ENCODE data around the gene OTOP3.
"Not testable (repeated sequence)": the region's sequence is repeated elsewhere in the genome, so short reads cannot be mapped to it uniquely, and the experiment has no call there.

Gene OTOP3

DNA sequence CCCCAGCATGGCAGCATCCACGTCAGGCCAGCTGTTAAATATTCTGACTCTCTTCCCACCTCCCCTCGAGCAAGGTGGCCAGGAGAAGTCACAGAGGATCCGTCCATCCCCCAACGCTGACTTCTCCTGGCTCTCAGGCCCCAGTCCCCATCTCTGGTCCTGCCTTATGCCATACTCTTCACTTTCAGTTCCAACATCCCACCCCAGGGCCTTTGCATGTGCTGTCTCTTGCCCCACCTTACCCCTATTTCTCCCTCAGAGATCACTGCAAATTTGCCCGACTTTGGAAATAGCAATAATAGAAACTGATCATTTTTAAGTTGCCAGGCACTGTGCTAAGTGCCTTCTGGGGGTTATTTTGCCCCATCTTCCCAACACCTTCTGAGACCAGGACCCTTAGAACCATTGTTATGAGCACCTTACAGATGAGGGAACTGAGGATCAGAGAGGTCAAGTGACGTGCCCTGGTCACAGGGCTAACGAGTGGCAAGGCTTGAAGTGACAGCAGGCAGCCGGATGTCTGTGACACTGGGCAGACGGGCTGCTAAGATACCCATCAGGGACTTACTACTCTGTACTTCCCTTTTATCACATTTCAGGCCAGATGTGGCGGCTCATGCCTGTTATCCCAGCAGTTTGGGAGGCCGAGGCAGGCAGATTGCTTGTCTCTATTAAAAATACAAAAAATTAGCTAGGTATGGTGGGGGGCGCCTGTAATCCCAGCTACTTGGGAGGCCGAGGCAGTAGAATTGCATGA is 19.1 kb downstream of the OTOP3 start:
- no peak overlapping the region for H3K4me3 ChIP-seq (ENCODE audit: low read length)
- no peak for TF ChIP-seq ZNF274 (IDR thresholded peaks at IDR 0.05; ENCODE audit: low read depth, low read length)

DNA sequence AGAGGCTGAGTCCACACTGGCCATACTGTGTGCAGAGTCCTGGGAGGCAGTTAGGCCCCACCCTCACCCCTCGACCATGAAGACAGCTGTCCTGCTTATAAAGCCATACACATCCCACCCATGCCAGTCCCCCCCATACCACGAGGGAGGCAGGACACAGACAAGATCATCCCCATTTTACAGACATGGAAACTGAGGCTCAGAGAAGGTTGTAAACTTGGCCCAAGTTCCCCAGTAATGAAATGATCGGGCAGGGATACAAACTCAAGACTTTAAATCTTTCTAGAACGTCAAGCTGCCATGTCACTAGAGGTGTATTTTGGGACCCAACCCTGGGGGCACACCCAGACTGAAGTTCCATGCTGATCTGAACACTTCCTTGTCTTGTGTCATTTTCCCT is 20.4 kb downstream of the OTOP3 start:
- no peak for TF ChIP-seq ZNF274 (IDR thresholded peaks at IDR 0.05; ENCODE audit: low read depth, low read length)
- no peak overlapping the region for H3K4me3 ChIP-seq (ENCODE audit: low read length)

DNA sequence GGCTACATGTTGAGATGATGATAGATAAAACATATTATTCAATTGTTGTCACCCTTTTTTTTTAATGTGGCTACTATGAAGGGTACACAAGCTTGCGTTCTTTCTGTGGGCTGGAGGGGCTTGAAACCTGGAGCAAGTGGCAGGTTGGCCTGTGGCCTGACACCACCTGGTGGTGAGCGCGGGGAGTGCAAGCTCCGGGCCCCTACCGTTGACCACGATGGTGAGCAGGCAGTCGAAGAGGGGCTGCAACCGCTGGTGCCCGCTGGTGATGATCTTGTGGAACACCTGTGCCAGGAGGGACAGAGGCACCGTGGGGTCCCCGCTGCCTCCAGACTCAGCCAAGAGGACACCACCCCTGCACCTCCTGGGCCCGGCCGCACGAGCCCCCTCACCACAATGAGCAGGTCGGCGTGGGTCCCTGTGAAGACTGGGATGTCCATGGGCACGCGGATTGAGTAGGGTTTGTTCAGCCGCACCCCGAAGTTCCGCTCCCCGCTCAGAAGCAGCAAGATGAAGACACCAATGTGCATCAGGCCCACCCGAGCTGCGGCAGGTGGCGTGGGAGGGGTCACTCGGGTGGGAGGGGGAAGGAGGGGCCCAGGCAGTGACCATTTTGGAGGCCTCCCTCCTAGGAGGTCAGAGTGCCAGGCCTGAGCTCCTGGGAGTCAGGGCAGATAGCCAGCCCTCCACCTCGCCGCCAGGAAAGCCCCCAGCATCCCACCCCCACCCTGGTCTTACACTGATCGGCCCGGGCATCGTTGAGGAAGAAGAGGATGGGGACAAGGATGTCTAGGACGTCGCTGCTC is 22.4 kb downstream of the OTOP3 start:
- H3K4me3 ChIP-seq (ENCODE audit: low read length) = no peak overlapping the region
- TF ChIP-seq ZNF274 (IDR thresholded peaks at IDR 0.05; ENCODE audit: low read depth, low read length) = no peak

DNA sequence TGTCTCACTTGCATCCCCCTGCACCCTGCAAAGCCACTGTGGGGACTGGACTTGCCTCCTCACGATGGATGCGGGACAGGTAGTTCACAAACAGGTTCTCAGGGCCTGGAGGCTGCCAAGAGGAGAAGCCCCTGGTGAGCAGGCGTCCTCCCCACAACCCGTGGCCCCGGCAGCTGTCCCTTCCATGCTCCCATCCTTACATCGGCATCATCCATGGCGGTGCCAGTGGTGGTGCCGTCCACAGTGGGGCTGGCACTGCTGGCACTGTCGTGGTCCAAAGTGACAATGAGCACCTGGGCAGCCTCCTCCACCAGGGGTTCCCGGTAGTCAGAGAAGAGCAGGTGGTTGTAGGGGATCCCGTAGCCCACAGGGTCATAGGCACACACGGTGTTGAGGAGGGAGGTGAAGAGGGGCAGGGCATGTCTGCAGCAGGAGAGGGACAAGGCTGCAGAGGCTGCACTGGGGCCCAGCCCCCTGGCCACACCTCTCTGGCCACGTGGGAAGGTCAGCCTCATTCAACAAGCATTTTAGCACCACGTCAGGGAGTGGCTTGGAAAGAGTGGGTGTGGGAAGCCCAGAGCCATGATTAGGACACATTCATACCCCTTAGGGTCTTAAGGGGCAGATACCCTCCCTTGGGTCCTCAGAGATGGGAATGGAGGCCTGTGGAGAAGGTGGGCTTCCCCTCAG is 24.3 kb downstream of the OTOP3 start:
- H3K4me3 ChIP-seq (ENCODE audit: low read length) = no peak overlapping the region
- no peak for TF ChIP-seq ZNF274 (IDR thresholded peaks at IDR 0.05; ENCODE audit: low read depth, low read length)

DNA sequence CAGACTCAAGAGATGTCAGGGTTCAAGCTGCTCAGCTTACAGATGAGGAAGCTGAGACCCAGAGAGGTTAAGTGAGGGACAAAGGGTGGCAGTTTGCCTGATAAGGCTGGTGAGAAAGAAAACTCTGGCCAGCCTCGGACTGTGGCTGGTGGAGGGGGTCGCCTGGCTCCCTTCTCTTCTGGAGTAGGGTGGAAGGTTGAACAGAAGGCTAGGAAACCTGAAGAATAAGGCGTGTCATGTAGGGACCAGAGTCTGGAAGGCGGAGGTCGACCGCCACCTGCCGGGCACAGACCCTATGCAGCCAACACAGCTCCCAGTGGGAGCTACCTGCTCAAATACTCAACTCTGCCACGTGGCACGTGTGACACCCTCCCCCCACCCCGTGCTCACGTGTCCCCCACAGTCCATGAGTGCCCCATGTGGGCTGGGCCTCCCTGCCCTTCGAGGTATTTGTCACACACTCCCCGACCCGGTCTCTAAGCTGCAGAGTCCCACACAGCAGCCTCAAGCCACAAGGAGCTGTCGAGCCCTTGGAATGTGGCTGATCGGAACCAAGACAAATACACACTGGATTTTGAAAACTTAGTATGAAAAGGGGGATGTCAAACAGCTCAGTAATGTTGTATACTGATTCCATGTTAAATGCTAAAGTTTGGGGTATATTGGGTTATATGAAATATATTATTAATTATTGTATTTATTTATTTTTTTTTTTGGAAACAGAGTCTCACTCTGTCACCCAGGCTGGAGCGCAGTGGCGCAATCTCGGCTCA is 25.1 kb downstream of the OTOP3 start:
- TF ChIP-seq ZNF274 (IDR thresholded peaks at IDR 0.05; ENCODE audit: low read depth, low read length) = no peak
- no peak overlapping the region for H3K4me3 ChIP-seq (ENCODE audit: low read length)

DNA sequence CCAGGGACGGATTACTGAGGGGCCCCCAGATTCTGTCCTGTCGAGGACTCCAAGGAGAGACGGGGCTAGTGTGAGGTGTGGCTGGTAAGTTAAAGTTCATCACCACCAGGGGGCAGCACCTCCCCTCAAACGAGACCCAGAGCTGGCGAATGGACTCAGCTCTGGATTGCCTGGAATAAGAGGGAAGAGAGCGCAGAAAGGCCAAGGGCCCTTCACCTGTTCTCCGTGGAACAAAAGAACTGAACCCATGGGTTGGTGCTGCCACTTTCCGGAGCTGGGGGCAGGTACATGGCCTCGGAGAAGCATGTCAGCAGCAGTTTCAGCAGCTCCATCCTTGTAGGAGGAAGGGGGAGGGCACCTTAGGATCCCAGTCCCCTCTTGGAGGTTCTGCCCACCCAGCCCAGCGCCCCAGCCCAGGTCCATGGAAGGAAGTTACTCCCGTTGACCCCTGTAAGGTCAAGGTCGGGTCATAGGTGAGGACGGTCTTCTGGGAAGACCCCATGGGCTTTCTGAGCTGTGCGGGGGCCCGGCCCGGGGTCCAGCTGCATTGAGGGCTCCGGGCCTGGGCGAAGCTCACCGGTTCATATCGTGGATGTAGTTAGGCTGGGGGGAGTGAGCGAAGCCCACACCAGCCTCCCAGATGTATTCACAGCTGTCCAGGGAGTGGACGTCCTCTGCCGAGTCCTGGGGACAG is 26.1 kb downstream of the OTOP3 start:
- H3K4me3 ChIP-seq (ENCODE audit: low read length) = no peak overlapping the region

DNA sequence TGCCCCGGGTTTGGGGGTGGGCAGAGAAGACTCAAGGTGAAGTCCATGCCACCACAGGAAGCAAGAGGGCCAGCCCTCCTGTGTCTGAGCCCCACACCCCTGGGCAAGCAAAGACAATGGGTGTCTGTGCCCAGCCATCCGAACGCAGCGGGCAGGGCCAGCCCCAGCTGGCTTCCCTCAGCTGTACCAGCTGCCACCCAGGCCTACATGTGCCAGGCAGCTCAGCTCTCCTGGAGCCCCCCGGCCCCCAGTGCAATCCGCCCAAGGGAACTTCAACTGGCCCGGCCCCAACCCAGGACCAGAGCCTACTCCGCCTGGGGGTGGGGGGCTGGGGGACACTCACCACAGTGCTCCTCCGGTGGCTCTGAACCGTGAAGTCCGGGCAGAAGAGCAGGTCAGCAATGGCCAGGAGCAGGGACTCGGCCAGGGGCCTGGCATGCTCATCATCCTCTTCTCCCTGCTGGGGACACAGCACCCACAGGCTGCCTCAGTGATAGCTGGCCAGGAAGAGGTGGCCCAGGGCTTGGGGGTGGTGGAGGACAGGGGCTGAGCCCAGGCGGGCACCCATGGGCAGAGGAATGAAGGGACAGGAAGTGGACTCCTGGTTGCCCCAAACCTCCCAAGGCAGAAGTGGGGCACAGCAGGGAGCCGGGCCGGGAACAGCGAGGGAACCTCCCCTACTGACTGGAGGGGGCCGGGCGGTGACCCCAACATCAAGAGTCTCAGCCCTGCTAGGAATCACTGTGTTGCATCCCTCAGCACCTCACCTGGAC is 27.1 kb downstream of the OTOP3 start:
- TF ChIP-seq ZNF274 (IDR thresholded peaks at IDR 0.05; ENCODE audit: low read depth, low read length) = no peak
- H3K4me3 ChIP-seq (ENCODE audit: low read length) = no peak overlapping the region

More for the DNA sequence above, 26.1 kb downstream of the OTOP3 start:
- TF ChIP-seq ZNF274 (IDR thresholded peaks at IDR 0.05; ENCODE audit: low read depth, low read length) = no peak

DNA sequence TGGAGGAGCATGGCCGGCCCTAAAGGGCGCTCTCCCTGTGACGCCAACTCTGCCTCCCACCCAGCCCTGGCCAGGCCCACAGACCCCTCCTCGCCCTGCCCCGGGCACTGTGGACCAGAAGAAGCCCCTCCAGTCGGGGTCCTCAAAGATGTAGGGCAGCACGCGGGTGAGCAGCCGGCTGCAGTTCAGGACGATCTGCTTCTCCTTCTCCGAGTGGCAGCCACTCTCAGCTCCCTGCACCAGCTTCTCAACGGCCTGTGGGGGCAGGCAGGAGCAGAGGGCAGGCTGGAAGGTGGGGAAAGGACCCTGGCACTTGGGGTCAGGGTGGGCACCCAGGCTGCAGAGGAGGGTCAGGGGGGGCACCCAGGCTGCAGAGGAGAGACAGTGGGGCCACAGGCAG is 28.0 kb downstream of the OTOP3 start:
- TF ChIP-seq ZNF274 (IDR thresholded peaks at IDR 0.05; ENCODE audit: low read depth, low read length) = no peak
- no peak overlapping the region for H3K4me3 ChIP-seq (ENCODE audit: low read length)

DNA sequence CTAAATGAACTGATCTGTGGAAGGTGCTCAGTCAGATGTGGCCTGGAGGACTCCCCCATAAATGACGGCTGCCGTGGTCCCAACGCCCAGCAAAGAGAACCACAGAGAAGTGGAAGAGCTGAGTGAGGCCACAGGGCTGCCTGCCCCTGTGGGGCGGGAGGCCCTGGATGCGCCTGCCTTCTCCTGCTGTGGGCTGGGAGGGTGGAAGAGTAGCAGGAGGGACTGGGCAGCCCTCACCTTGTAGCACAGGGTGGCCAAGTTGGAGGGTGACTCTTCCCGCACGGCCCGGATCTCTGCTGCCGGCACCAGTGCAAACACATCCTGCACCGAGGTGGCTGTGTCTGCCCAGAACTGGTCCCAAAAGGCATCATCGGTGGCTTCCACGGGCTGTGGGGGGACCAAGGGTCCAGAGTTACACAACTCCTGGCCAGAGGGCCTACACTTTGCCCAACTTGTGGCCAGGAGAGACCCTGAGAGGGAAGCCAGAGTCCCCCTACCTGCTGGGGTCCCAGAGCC is 28.6 kb downstream of the OTOP3 start:
- no peak overlapping the region for H3K4me3 ChIP-seq (ENCODE audit: low read length)
- TF ChIP-seq ZNF274 (IDR thresholded peaks at IDR 0.05; ENCODE audit: low read depth, low read length) = no peak

DNA sequence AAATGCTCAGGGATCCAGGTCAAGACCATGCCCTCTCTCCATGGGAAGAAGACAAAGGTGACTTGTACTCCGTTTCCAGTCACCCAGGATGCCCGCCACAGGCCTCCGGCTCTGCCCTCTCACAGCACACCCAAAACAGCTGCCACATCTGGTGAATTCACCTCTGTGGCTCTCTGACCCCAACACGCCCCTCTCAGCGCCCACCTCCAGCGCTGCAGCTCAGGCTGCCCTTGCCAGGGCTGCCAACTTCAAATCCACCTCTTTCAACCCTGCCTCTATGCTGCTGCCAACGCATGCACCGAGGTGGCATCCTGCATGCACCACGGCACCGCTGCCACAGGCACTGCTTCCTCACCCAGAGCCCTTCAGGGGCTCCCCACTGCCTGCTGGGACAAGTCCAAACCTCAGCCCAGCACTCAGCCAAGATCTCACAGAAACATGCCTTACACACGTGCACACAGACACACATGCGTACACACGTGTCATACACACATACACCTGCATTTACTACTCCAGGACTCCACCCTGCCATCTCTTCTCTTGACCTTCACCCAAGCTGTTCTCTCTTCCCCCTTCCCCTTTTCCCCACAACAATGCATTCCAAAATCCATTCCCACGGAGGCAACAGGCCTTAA is 29.4 kb downstream of the OTOP3 start:
- no peak for TF ChIP-seq ZNF274 (IDR thresholded peaks at IDR 0.05; ENCODE audit: low read depth, low read length)
- H3K4me3 ChIP-seq (ENCODE audit: low read length) = no peak overlapping the region

DNA sequence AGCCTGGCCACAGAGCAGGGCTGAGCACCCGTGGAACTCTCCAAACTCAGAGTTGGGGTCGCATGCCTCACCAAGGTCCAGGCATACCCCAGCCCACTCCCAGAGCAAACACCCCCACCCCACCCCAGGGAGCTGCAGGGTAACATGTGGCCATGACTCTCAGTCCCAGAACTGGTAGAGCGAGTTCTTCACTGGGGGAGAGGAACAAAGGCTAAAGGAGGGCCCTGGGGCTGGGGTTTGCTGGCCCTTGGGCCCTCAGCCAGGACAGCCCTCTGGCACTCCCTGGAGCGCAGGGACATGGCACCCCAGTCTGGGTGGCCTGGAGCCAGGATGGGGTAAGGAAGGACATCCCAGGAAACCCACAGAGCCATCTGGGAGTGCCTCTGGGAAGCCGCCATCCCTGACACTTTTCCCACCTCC is 32.7 kb downstream of the OTOP3 start:
- TF ChIP-seq ZNF274 (IDR thresholded peaks at IDR 0.05; ENCODE audit: low read depth, low read length) = no peak
- H3K4me3 ChIP-seq (ENCODE audit: low read length) = no peak overlapping the region

DNA sequence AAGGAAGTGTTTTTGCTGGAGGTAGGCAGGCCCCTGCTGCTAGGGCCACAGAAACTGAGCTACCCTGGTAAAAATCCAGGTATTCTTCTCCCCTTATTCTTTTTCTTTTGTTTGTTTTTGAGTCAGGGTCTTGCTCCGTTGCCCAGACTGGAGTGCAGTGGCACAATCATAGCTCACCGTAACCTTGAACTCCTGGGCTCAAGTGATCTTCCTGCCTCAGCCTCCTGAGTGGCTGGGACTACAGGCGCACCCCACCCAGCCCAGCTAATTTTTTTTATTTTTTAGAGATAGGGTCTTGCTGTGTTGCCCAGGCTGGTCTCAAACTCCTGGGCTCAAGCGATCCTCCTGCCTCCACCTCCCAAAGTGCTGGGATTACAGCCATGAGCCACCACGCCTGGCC is 33.8 kb downstream of the OTOP3 start:
- not testable (repeated sequence) for H3K4me3 ChIP-seq (ENCODE audit: low read length)

Data from GM08714 (cell line).